ENCODE measurements around the gene TMEM168. TPM values are rescaled to one million over a fixed set of nuclear protein-coding genes. Genes with fewer than 3 reads are reported as not detected.

Gene TMEM168
- total RNA-seq, 1 experiment from 2014 or later: 11.2 TPM

- TF ChIP-seq, protein P1, sequence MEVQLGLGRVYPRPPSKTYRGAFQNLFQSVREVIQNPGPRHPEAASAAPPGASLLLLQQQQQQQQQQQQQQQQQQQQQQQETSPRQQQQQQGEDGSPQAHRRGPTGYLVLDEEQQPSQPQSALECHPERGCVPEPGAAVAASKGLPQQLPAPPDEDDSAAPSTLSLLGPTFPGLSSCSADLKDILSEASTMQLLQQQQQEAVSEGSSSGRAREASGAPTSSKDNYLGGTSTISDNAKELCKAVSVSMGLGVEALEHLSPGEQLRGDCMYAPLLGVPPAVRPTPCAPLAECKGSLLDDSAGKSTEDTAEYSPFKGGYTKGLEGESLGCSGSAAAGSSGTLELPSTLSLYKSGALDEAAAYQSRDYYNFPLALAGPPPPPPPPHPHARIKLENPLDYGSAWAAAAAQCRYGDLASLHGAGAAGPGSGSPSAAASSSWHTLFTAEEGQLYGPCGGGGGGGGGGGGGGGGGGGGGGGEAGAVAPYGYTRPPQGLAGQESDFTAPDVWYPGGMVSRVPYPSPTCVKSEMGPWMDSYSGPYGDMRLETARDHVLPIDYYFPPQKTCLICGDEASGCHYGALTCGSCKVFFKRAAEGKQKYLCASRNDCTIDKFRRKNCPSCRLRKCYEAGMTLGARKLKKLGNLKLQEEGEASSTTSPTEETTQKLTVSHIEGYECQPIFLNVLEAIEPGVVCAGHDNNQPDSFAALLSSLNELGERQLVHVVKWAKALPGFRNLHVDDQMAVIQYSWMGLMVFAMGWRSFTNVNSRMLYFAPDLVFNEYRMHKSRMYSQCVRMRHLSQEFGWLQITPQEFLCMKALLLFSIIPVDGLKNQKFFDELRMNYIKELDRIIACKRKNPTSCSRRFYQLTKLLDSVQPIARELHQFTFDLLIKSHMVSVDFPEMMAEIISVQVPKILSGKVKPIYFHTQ (CRISPR knock-in tag; IDR thresholded peaks at IDR 0.05): no peak
- no peak for TF ChIP-seq NFATC4 (CRISPR knock-in tag; IDR thresholded peaks at IDR 0.05)
- TF ChIP-seq, protein P2, sequence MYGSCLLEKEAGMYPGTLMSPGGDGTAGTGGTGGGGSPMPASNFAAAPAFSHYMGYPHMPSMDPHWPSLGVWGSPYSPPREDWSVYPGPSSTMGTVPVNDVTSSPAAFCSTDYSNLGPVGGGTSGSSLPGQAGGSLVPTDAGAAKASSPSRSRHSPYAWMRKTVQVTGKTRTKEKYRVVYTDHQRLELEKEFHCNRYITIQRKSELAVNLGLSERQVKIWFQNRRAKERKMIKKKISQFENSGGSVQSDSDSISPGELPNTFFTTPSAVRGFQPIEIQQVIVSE (CRISPR knock-in tag; IDR thresholded peaks at IDR 0.05; ENCODE audit: borderline replicate concordance): no peak
- no peak for TF ChIP-seq NFE2L1 (CRISPR knock-in tag; IDR thresholded peaks at IDR 0.05)
- TF ChIP-seq ZNF121 (CRISPR knock-in tag; IDR thresholded peaks at IDR 0.05): no peak
- TF ChIP-seq CBFB (CRISPR knock-in tag; IDR thresholded peaks at IDR 0.05; ENCODE audit: low read depth): no peak
These were observed 42.9 kb upstream of the TMEM168 start (continued) for GRCh38 chr7:112833082-112833481.

DNA sequence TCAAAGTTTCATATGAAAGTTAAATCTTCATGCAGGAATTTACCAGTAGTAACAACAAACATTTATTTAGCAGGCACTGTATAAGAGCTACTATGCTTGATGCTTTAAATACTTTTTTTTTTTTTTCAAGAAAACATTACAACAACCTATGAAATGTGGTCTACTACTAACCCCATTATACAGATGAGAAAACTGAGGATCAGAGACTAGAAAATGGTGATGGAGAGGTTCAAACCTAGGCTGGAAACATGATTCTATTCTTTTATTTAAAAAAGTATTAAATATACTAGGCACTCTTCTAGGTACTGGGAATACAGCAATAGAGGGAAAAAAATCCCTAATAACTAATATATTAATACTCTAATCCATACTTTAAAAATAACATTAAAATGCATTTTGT lies 40.6 kb upstream of the TMEM168 start:
- Mint-ChIP-seq H3K27ac (no peak overlapping the region), H3K9me3 (peaks cover 32% of the 10 kb centered on the region), H3K27me3 (ENCODE audit: low read depth) (no peaks in the 10 kb centered on the region), H3K36me3 (peaks cover 36% of the 10 kb centered on the region), H3K4me3 (no peak overlapping the region), H3K4me1 (no peaks in the 10 kb centered on the region)
- ChIA-PET POLR2A (no interaction called here), CTCF (no interaction called here)
- ATAC-seq (no peak), DNase-seq (ENCODE audit: low spot score) (no peak)
- TF ChIP-seq TEAD4 (CRISPR knock-in tag; IDR thresholded peaks at IDR 0.05): no peak
- TF ChIP-seq NR3C1 (CRISPR knock-in tag; conservative IDR thresholded peaks at IDR 0.05; ENCODE audit: low read depth): no peak
- no peak for TF ChIP-seq ZNF138 (CRISPR knock-in tag; conservative IDR thresholded peaks at IDR 0.05)
- TF ChIP-seq, protein P3, sequence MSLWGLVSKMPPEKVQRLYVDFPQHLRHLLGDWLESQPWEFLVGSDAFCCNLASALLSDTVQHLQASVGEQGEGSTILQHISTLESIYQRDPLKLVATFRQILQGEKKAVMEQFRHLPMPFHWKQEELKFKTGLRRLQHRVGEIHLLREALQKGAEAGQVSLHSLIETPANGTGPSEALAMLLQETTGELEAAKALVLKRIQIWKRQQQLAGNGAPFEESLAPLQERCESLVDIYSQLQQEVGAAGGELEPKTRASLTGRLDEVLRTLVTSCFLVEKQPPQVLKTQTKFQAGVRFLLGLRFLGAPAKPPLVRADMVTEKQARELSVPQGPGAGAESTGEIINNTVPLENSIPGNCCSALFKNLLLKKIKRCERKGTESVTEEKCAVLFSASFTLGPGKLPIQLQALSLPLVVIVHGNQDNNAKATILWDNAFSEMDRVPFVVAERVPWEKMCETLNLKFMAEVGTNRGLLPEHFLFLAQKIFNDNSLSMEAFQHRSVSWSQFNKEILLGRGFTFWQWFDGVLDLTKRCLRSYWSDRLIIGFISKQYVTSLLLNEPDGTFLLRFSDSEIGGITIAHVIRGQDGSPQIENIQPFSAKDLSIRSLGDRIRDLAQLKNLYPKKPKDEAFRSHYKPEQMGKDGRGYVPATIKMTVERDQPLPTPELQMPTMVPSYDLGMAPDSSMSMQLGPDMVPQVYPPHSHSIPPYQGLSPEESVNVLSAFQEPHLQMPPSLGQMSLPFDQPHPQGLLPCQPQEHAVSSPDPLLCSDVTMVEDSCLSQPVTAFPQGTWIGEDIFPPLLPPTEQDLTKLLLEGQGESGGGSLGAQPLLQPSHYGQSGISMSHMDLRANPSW (CRISPR knock-in tag; conservative IDR thresholded peaks at IDR 0.05; ENCODE audit: low read depth): no peak
- TF ChIP-seq GABPB1 (CRISPR knock-in tag; IDR thresholded peaks at IDR 0.05): no peak
- TF ChIP-seq E2F5 (CRISPR knock-in tag; IDR thresholded peaks at IDR 0.05): no peak
- no peak for TF ChIP-seq EMX1 (CRISPR knock-in tag; IDR thresholded peaks at IDR 0.05)
- TF ChIP-seq NFYB (CRISPR knock-in tag; conservative IDR thresholded peaks at IDR 0.05; ENCODE audit: low read depth): no peak
- no peak for TF ChIP-seq SMAD4 (CRISPR knock-in tag; IDR thresholded peaks at IDR 0.05)
- TF ChIP-seq, protein P1 (CRISPR knock-in tag; IDR thresholded peaks at IDR 0.05): no peak
- TF ChIP-seq JUN (CRISPR knock-in tag; IDR thresholded peaks at IDR 0.05): no peak
